ENCODE data around the gene PLRG1.
A peak's percentile ranks its signal among the peaks of the same experiment; 100 is the strongest.

Gene PLRG1

GRCh38 chr4:154573190-154573870 lies 23.1 kb upstream of the PLRG1 start:
- no peak for DNase-seq

GRCh38 chr4:154569584-154569983 lies 19.4 kb upstream of the PLRG1 start:
- DNase-seq: no peak

GRCh38 chr4:154569028-154569427 lies 18.8 kb upstream of the PLRG1 start:
- no peak for DNase-seq

GRCh38 chr4:154566639-154567204 lies 16.5 kb upstream of the PLRG1 start:
- DNase-seq: no peak

- DNase-seq: no peak
Observed at GRCh38 chr4:154565704-154566103, 15.5 kb upstream of the PLRG1 start.

GRCh38 chr4:154564311-154564710 lies 14.1 kb upstream of the PLRG1 start:
- no peak for DNase-seq

- no peak for DNase-seq
Observed at GRCh38 chr4:154562697-154563254, 12.6 kb upstream of the PLRG1 start, which contains the start of gene FGB. FGB (plus strand) TSS chr4:154563011; CDS start chr4:154563019, 8 bp downstream.

- no peak for DNase-seq
Observed at GRCh38 chr4:154560824-154561231, 10.6 kb upstream of the PLRG1 start.

GRCh38 chr4:154560419-154560801 lies 10.2 kb upstream of the PLRG1 start:
- no peak for DNase-seq

GRCh38 chr4:154559494-154560418 lies 9.6 kb upstream of the PLRG1 start:
- no peak for DNase-seq

GRCh38 chr4:154559141-154559493 lies 8.9 kb upstream of the PLRG1 start:
- DNase-seq: no peak

GRCh38 chr4:154551872-154552686 lies 1.9 kb upstream of the PLRG1 start:
- peak; percentile 76 for DNase-seq

GRCh38 chr4:154545689-154546088 lies 4.5 kb downstream of the PLRG1 start:
- DNase-seq: no peak

- no peak for DNase-seq
Observed at GRCh38 chr4:154542271-154542879, 7.8 kb downstream of the PLRG1 start.

GRCh38 chr4:154534296-154534695 lies 15.9 kb downstream of the PLRG1 start:
- no peak for DNase-seq

- DNase-seq: no peak
Observed at GRCh38 chr4:154529728-154530519, 20.3 kb downstream of the PLRG1 start.

- no peak for DNase-seq
Observed at GRCh38 chr4:154528869-154529268, 21.3 kb downstream of the PLRG1 start.

- DNase-seq: no peak
Observed at GRCh38 chr4:154527308-154527707, 22.9 kb downstream of the PLRG1 start.

- no peak for DNase-seq
Observed at GRCh38 chr4:154526151-154526550, 24.0 kb downstream of the PLRG1 start.

- DNase-seq: no peak
Observed at GRCh38 chr4:154521607-154522006, 28.6 kb downstream of the PLRG1 start.

- DNase-seq: no peak
Observed at GRCh38 chr4:154519214-154519613, 31.0 kb downstream of the PLRG1 start.

Data from CD4-positive, alpha-beta T cell treated with Interleukin-6 for 4 hours (primary cell).